Gastroesophageal sphincter (tissue), 4 donors: ENCODE measurements around the gene TNP1. TPM values are rescaled to one million over a fixed set of nuclear protein-coding genes. Genes with fewer than 3 reads are reported as not detected.

Experiments
- ATAC-seq: fragments of 150-250 bp; one replicate; pipeline ENCODE4 v1.9.1; 2016; ENCODE audit warnings: mild to moderate bottlenecking, moderate library complexity
- H3K27ac ChIP-seq, 4 donors: fragments of 200-600 bp; sonication (generic) in 3 of 4; 1 replicate in 3 of 4; 2 replicates in 1 of 4; pipeline ENCODE4 v1.5.1; 2016 to 2019
- H3K27me3 ChIP-seq: fragments of 200-600 bp; sonication (generic); one replicate; pipeline ENCODE4 v1.5.1; 2019
- H3K36me3 ChIP-seq, 2 donors: fragments of 200-600 bp; sonication (generic); one replicate each; pipeline ENCODE4 v1.5.1; 2019; ENCODE audit warnings: control low read depth in 1 of 2
- H3K4me1 ChIP-seq, 3 donors: fragments of 200-600 bp; sonication (generic); 1 replicate in 2 of 3; 2 replicates in 1 of 3; pipeline ENCODE4 v1.5.1; 2016 to 2019; ENCODE audit warnings: control low read depth in 2 of 3
- H3K4me3 ChIP-seq, 2 donors: fragments of 200-600 bp; sonication (generic); one replicate each; pipeline ENCODE4 v1.5.1; 2019; ENCODE audit warnings: mild to moderate bottlenecking in 1 of 2, moderate library complexity in 1 of 2
- H3K9me3 ChIP-seq, 3 donors: fragments of 200-600 bp; sonication (generic); one replicate each; pipeline ENCODE4 v1.5.1; 2017 to 2019; ENCODE audit warnings: control low read depth in 2 of 3
- EP300 ChIP-seq: sonication (generic); formaldehyde crosslinking; IDR thresholded peaks from one replicate; pipeline ENCODE4 v1.6.1; 2017; ENCODE audit warnings: antibody characterized with exemption, mild to moderate bottlenecking
- POLR2A ChIP-seq, 2 donors: fragments of 450-650 bp; IDR thresholded peaks; one replicate each; pipeline ENCODE4 v1.6.1; 2017; ENCODE audit warnings: antibody characterized with exemption in 2 of 2, mild to moderate bottlenecking in 2 of 2, moderate library complexity in 1 of 2
- POLR2AphosphoS5 ChIP-seq: sonication (generic); formaldehyde crosslinking; IDR thresholded peaks from one replicate; pipeline ENCODE4 v1.6.1; 2017; ENCODE audit warnings: antibody characterized with exemption
- WGBS, 2 donors: methylation state at CpG; one replicate each; pipeline ENCODE4 v1.1.5; 2018; ENCODE audit warnings: low coverage in 1 of 2; 5-methylcytosine and 5-hydroxymethylcytosine counted together
- total RNA-seq, 4 donors: library from RNA; depleted of rRNA; stranded (reverse); fragments of >200 nt; gene quantifications; one replicate each; pipeline ENCODE4 v1.1.0, GENCODE V29; 2016
- TF ChIP-seq, protein P1 (sequence below), 4 experiments: fragments of 200-600 bp in 2 of 4; fragments of 450-650 bp in 2 of 4; sonication (generic) in 1 of 4; IDR thresholded peaks; one replicate each; pipeline ENCODE4 v1.5.1; 2017 to 2019; ENCODE audit warnings: antibody characterized with exemption in 4 of 4, mild to moderate bottlenecking in 2 of 4, moderate library complexity in 2 of 4

TNP1 gene
- total RNA-seq, 4 donors from 2014 or later: not detected

DNA sequence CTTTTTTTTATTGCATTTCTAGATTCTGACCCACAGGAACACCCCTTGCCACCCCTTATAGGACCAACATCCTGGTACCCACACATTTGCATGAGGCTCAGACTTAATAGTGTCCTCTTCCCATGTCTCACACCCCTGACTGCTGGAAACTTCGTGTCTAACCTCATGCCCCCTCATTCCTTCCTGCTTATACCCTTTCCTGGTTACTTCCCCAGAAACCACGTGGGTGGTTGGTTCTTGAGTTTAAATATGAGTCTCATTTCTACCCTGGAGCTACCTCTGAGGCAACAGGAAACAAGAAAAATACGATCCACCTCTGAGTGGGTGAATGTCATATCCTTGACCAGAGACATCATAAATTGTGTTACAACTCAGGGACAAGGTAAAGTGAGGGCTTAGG is 1.6 kb downstream of the TNP1 start:
- Histone ChIP-seq H3K27ac (no peak overlapping the region), H3K27me3 (no peaks in the 10 kb centered on the region), H3K4me3 (no peak overlapping the region), H3K4me1 (peaks cover 0 to 26% (median 4%) of the 10 kb centered on the region in 3 donors), H3K9me3 (no peaks in the 10 kb centered on the region), H3K36me3 (no peaks in the 10 kb centered on the region)
- TF ChIP-seq POLR2A (IDR thresholded peaks at IDR 0.05) (no peak), EP300 (no peak), POLR2AphosphoS5 (no peak)
- TF ChIP-seq, protein P1, sequence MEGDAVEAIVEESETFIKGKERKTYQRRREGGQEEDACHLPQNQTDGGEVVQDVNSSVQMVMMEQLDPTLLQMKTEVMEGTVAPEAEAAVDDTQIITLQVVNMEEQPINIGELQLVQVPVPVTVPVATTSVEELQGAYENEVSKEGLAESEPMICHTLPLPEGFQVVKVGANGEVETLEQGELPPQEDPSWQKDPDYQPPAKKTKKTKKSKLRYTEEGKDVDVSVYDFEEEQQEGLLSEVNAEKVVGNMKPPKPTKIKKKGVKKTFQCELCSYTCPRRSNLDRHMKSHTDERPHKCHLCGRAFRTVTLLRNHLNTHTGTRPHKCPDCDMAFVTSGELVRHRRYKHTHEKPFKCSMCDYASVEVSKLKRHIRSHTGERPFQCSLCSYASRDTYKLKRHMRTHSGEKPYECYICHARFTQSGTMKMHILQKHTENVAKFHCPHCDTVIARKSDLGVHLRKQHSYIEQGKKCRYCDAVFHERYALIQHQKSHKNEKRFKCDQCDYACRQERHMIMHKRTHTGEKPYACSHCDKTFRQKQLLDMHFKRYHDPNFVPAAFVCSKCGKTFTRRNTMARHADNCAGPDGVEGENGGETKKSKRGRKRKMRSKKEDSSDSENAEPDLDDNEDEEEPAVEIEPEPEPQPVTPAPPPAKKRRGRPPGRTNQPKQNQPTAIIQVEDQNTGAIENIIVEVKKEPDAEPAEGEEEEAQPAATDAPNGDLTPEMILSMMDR (IDR thresholded peaks at IDR 0.05): no peak
- WGBS, 2 donors: 74 to 84% methylated on average over 3 of the region's 3 CpGs
- no peak for ATAC-seq

GRCh38 chr2:216857131-216857550 is 2.7 kb downstream of the TNP1 start:
- Histone ChIP-seq H3K9me3 (no peaks in the 10 kb centered on the region), H3K27ac (no peak overlapping the region), H3K36me3 (no peaks in the 10 kb centered on the region), H3K4me3 (no peak overlapping the region), H3K27me3 (no peaks in the 10 kb centered on the region), H3K4me1 (peaks cover 0 to 26% (median 4%) of the 10 kb centered on the region in 3 donors)
- TF ChIP-seq, protein P1 (IDR thresholded peaks at IDR 0.05): no peak
- no peak for TF ChIP-seq EP300
- no peak for TF ChIP-seq POLR2AphosphoS5
- TF ChIP-seq POLR2A (IDR thresholded peaks at IDR 0.05): no peak
- no peak for ATAC-seq
- 72% methylated on average over 3 of the region's 3 CpGs; no CpG with 5 or more reads in 1 of the 2 donors for WGBS, 2 donors

DNA sequence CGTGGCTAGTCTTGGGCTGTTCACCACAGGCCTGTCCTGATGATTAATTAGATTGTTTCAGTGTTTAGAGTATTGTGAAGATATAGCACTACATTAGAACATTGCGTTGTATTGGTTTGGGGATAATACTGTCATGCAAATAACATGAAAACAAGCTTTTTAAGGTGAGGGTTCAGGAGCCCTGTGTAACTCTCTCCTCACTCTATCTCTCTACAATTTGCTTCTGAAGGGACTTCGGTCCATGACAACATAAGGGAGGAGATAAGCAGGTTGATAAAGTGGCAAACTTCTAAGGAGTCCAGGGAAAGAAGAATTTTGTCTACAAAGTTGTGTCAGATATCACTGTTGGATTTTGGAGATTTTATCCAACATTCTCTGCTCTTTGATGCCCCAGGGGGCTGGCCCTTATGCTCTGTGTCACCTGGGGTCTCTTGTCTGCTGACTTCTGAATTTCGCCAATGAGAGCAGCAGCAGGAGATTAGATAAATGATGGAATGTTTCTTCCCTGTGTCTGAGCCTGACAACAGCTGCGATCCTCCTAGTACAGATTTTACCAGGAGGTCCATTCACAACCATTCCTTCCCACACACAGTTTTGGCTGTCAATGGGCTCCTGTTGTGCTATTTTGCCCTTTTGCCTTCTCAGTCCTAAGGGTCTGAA is 3.3 kb downstream of the TNP1 start:
- TF ChIP-seq EP300: no peak
- TF ChIP-seq POLR2AphosphoS5: no peak
- TF ChIP-seq, protein P1 (IDR thresholded peaks at IDR 0.05): no peak
- TF ChIP-seq POLR2A (IDR thresholded peaks at IDR 0.05): no peak
- no peak for ATAC-seq
- 76 to 83% methylated on average over 5 of the region's 5 CpGs for WGBS, 2 donors

DNA sequence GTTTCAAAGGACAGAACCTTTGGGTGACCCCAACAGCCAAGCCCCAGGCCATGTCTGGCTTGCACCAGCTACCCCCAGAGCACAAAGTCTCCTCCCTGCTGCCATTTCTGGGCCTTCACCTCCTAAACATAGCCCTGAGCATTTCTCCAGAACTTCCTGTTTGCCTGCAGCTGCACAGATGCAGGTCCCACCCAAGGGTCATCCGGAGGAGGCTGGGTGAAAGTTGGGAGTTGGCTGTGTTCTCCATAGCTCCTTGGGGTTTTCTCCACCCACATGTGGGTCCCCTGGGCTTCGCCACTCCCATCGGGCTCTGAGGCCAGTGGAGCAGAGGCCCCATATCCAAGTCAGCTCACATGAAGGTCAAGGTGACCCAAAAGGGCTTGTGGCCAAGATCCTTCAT is 4.3 kb downstream of the TNP1 start:
- TF ChIP-seq POLR2AphosphoS5 (no peak), POLR2A (IDR thresholded peaks at IDR 0.05) (no peak)
- H3K4me3 ChIP-seq: no peak overlapping the region
- peaks cover 0 to 41% (median 4%) of the 10 kb centered on the region in 3 donors for H3K4me1 ChIP-seq
- 94% methylated on average over 2 of the region's 3 CpGs; no CpG with 5 or more reads in 1 of the 2 donors for WGBS, 2 donors
- H3K36me3 ChIP-seq: no peaks in the 10 kb centered on the region
- ATAC-seq: peak; percentile 56
- no peaks in the 10 kb centered on the region for H3K9me3 ChIP-seq
- no peaks in the 10 kb centered on the region for H3K27me3 ChIP-seq
- H3K27ac ChIP-seq: no peak overlapping the region

More for the DNA sequence above, 3.3 kb downstream of the TNP1 start:
- Histone ChIP-seq H3K4me3 (no peak overlapping the region), H3K27me3 (no peaks in the 10 kb centered on the region), H3K36me3 (no peaks in the 10 kb centered on the region), H3K4me1 (peaks cover 0 to 32% (median 4%) of the 10 kb centered on the region in 3 donors), H3K27ac (peak overlapping the region in 2 of 4 donors; percentile 11 to 16), H3K9me3 (no peaks in the 10 kb centered on the region)

- Histone ChIP-seq H3K27ac (peak overlapping the region in 1 of 4 donors; percentile 48), H3K4me3 (no peak overlapping the region), H3K27me3 (no peaks in the 10 kb centered on the region), H3K9me3 (no peaks in the 10 kb centered on the region), H3K4me1 (peaks cover 0 to 45% (median 5%) of the 10 kb centered on the region in 3 donors), H3K36me3 (no peaks in the 10 kb centered on the region)
- no peak for TF ChIP-seq POLR2A (IDR thresholded peaks at IDR 0.05)
- no peak for TF ChIP-seq POLR2AphosphoS5
- TF ChIP-seq EP300: no peak
- TF ChIP-seq, protein P1 (IDR thresholded peaks at IDR 0.05): no peak
- 95% methylated on average over 4 of the region's 4 CpGs; no CpG with 5 or more reads in 1 of the 2 donors for WGBS, 2 donors
- ATAC-seq: no peak
Observed at GRCh38 chr2:216855079-216855478, 4.8 kb downstream of the TNP1 start.
